Keratinocyte (primary cell): Measurements from ENCODE around the gene CLEC17A. TPM values are rescaled to one million over a fixed set of nuclear protein-coding genes. Genes with fewer than 3 reads are reported as not detected.

ENCODE experiments used
- DNase-seq: peaks from one replicate; pipeline ENCODE4 v3.0.0-alpha.2; 2011; ENCODE audit warnings: low read depth, missing footprints, low spot score
- FAIRE-seq: peaks from 2 replicates; lab custom pipeline; 2011; peaks lifted over from hg19 to GRCh38; lab: Jason Lieb, UNC
- H2AFZ ChIP-seq: 2 replicates; pipeline ENCODE4 v1.6.0; 2012; ENCODE audit warnings: low read length, control low read depth, inconsistent platforms; ENCODE audit not compliant: control insufficient read depth
- H3K27ac ChIP-seq: 2 replicates; pipeline ENCODE4 v1.5.1; 2011; ENCODE audit warnings: low read length; ENCODE audit not compliant: control insufficient read depth, insufficient read depth
- H3K27me3 ChIP-seq: 3 replicates; pipeline ENCODE4 v1.6.0; 2011; ENCODE audit warnings: low read length; ENCODE audit not compliant: control insufficient read depth, insufficient read depth; ENCODE audit errors: extremely low read depth
- H3K36me3 ChIP-seq, 2 experiments: 2 replicates in 1 of 2; 3 replicates in 1 of 2; pipeline ENCODE4 v1.5.1; 2011; ENCODE audit warnings: low read length in 2 of 2, mild to moderate bottlenecking in 1 of 2; ENCODE audit not compliant: control insufficient read depth in 2 of 2, insufficient read depth in 2 of 2; ENCODE audit errors: extremely low read depth in 1 of 2
- H3K4me1 ChIP-seq: 3 replicates; pipeline ENCODE4 v1.5.1; 2011; ENCODE audit warnings: low read length; ENCODE audit not compliant: control insufficient read depth, insufficient read depth; ENCODE audit errors: extremely low read depth
- H3K4me2 ChIP-seq: 3 replicates; pipeline ENCODE4 v1.6.0; 2011; ENCODE audit warnings: low read depth, low read length; ENCODE audit not compliant: control insufficient read depth, insufficient read depth; ENCODE audit errors: extremely low read depth
- H3K4me3 ChIP-seq, 3 experiments: fragments of 200-600 bp in 1 of 3; sonication (generic) in 1 of 3; 2 replicates in 2 of 3; 3 replicates in 1 of 3; pipeline ENCODE4 v1.5.1; 2011 to 2016; ENCODE audit warnings: low read length in 3 of 3, mild to moderate bottlenecking in 3 of 3, control low read depth in 2 of 3, inconsistent platforms in 1 of 3, low read depth in 1 of 3, mixed read lengths in 1 of 3, mixed run types in 1 of 3, moderate library complexity in 1 of 3; ENCODE audit not compliant: control insufficient read depth in 2 of 3, insufficient read depth in 2 of 3; ENCODE audit errors: extremely low read depth in 1 of 3
- H3K79me2 ChIP-seq: 2 replicates; pipeline ENCODE4 v1.6.0; 2012; ENCODE audit warnings: low read length; ENCODE audit not compliant: control insufficient read depth, insufficient read depth
- H3K9ac ChIP-seq: 3 replicates; pipeline ENCODE4 v1.6.0; 2011; ENCODE audit warnings: low read length; ENCODE audit not compliant: control insufficient read depth, insufficient read depth; ENCODE audit errors: extremely low read depth
- H3K9me1 ChIP-seq: 3 replicates; pipeline ENCODE4 v1.6.0; 2011; ENCODE audit warnings: low read length; ENCODE audit not compliant: control insufficient read depth, insufficient read depth; ENCODE audit errors: extremely low read depth
- H3K9me3 ChIP-seq: 2 replicates; pipeline ENCODE4 v1.5.1; 2012; ENCODE audit warnings: low read depth, low read length; ENCODE audit not compliant: control insufficient read depth
- H4K20me1 ChIP-seq: 3 replicates; pipeline ENCODE4 v1.6.0; 2011; ENCODE audit warnings: low read length; ENCODE audit not compliant: control insufficient read depth, insufficient read depth; ENCODE audit errors: extremely low read depth
- EZH2 ChIP-seq: IDR thresholded peaks from one replicate; pipeline ENCODE4 v1.6.1; 2012; ENCODE audit warnings: inconsistent platforms, mild to moderate bottlenecking, low read length, moderate library complexity
- dilution Hi-C: fragments of 300-500 bp; cut with MboI; formaldehyde crosslinking; loops from one replicate; pipeline ENCODE4 v1.7.0; 2020; ENCODE audit warnings: low sequenced_read_pairs; ENCODE audit not compliant: extremely low pct_ligation_motif_present
- polyA minus RNA-seq, 3 experiments: library from RNA; depleted of rRNA, polyadenylated mRNA; stranded (reverse); fragments of >200 nt; gene quantifications; 1 replicate in 1 of 3; 2 replicates in 1 of 3; 3 replicates in 1 of 3; pipeline ENCODE4 v1.2.3, GENCODE V29; 2011
- polyA plus RNA-seq, 5 experiments: library from polyadenylated mRNA; depleted of rRNA in 3 of 5; stranded (reverse) in 3 of 5; stranded (forward) in 1 of 5; unstranded in 1 of 5; fragments of >200 nt; gene quantifications; 1 replicate in 1 of 5; 2 replicates in 3 of 5; 3 replicates in 1 of 5; pipeline versions ENCODE4 v1.2.1 to v1.2.3, GENCODE V29; 2011 to 2012; ENCODE audit warnings: missing spikeins in 2 of 5, low read depth in 1 of 5, low replicate concordance in 1 of 5
- TF ChIP-seq, protein P1 (sequence below), 3 experiments: IDR thresholded peaks in 1 of 3; conservative IDR thresholded peaks in 1 of 3; optimal IDR thresholded peaks in 1 of 3; 2 replicates in 2 of 3; 3 replicates in 1 of 3; pipeline versions ENCODE3 to v1.5.1; 2011; ENCODE audit warnings: low read length in 3 of 3, mild to moderate bottlenecking in 3 of 3, moderate library complexity in 2 of 3, control low read depth in 1 of 3, inconsistent platforms in 1 of 3; ENCODE audit not compliant: insufficient read depth in 2 of 3; ENCODE audit errors: extremely low read depth in 1 of 3

The CLEC17A gene
- polyA plus RNA-seq (0.04 TPM in 1 of 3 replicates, not detected in the others), polyA minus RNA-seq (not detected in 3 replicates)
- polyA plus RNA-seq (2011; ENCODE audit: low read depth): not detected
- polyA plus RNA-seq (2011; cell fraction: cytosol; rRNA removed): not detected in 2 replicates
- polyA plus RNA-seq (2011; cell fraction: nucleus; rRNA removed): not detected in 2 replicates
- not detected in 2 replicates for polyA plus RNA-seq (2012; ENCODE audit: low replicate concordance)
- not detected for polyA minus RNA-seq (2011; cell fraction: cytosol; rRNA and poly(A)+ RNA removed)
- not detected in 2 replicates for polyA minus RNA-seq (2011; cell fraction: nucleus; rRNA and poly(A)+ RNA removed)

- Histone ChIP-seq H3K79me2 (no peaks in the 10 kb centered on the region), H2AFZ (no peak within 1 kb of the TSS), H3K9ac (no peak within 1 kb of the TSS), H4K20me1 (no peaks in the 10 kb centered on the region), H3K4me2 (no peak within 1 kb of the TSS), H3K4me1 (no peaks in the 10 kb centered on the region), H3K27ac (no peak within 1 kb of the TSS), H3K9me1 (no peaks in the 10 kb centered on the region), H3K36me3 (no peaks in the 10 kb centered on the region), H3K9me3 (no peaks in the 10 kb centered on the region), H3K4me3 (no peak within 1 kb of the TSS), H3K27me3 (no peaks in the 10 kb centered on the region)
- no peak for TF ChIP-seq EZH2
- TF ChIP-seq, protein P1, sequence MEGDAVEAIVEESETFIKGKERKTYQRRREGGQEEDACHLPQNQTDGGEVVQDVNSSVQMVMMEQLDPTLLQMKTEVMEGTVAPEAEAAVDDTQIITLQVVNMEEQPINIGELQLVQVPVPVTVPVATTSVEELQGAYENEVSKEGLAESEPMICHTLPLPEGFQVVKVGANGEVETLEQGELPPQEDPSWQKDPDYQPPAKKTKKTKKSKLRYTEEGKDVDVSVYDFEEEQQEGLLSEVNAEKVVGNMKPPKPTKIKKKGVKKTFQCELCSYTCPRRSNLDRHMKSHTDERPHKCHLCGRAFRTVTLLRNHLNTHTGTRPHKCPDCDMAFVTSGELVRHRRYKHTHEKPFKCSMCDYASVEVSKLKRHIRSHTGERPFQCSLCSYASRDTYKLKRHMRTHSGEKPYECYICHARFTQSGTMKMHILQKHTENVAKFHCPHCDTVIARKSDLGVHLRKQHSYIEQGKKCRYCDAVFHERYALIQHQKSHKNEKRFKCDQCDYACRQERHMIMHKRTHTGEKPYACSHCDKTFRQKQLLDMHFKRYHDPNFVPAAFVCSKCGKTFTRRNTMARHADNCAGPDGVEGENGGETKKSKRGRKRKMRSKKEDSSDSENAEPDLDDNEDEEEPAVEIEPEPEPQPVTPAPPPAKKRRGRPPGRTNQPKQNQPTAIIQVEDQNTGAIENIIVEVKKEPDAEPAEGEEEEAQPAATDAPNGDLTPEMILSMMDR (optimal IDR thresholded peaks at IDR 0.05 in 1 of 3, IDR thresholded peaks at IDR 0.05 in 1 of 3, conservative IDR thresholded peaks at IDR 0.05 in 1 of 3; ENCODE audit: extremely low read depth in 1 of 3, insufficient read depth in 2 of 3, low read length in 3 of 3): no peak
- FAIRE-seq (no peak), DNase-seq (no peak)
- dilution Hi-C loops: no loop called here
Measured at GRCh38 chr19:14582894-14583340, at the start of gene CLEC17A. CLEC17A (plus strand) TSS chr19:14583084; CDS start chr19:14583161, 77 bp downstream.

- H3K36me3 ChIP-seq: peaks cover 3 to 6% of the 10 kb centered on the region in 2 experiments
- no peak overlapping the region for H3K27ac ChIP-seq
- no peak overlapping the region for H2AFZ ChIP-seq
- H3K9ac ChIP-seq: no peak overlapping the region
- H3K4me3 ChIP-seq: no peak overlapping the region
- TF ChIP-seq, protein P1 (optimal IDR thresholded peaks at IDR 0.05 in 1 of 3, IDR thresholded peaks at IDR 0.05 in 1 of 3, conservative IDR thresholded peaks at IDR 0.05 in 1 of 3; ENCODE audit: extremely low read depth in 1 of 3, insufficient read depth in 2 of 3, low read length in 3 of 3): no peak
- no peak for TF ChIP-seq EZH2
- H3K27me3 ChIP-seq: no peaks in the 10 kb centered on the region
- FAIRE-seq: no peak
- no peak for DNase-seq
- no peaks in the 10 kb centered on the region for H3K9me1 ChIP-seq
- no peak overlapping the region for H3K4me2 ChIP-seq
- H3K4me1 ChIP-seq: peaks cover 25% of the 10 kb centered on the region
- dilution Hi-C loops: no loop called here
- H3K9me3 ChIP-seq: no peaks in the 10 kb centered on the region
- H4K20me1 ChIP-seq: no peaks in the 10 kb centered on the region
- peaks cover 60% of the 10 kb centered on the region for H3K79me2 ChIP-seq
Measured at GRCh38 chr19:14533450-14533849, 49.4 kb upstream of the CLEC17A start.
